Measurements from ENCODE around the gene P2RY2. TPM values are rescaled to one million over a fixed set of nuclear protein-coding genes. Genes with fewer than 3 reads are reported as not detected.

Gene P2RY2
- total RNA-seq, 1 experiment from 2014 or later, result 1.0 TPM

DNA sequence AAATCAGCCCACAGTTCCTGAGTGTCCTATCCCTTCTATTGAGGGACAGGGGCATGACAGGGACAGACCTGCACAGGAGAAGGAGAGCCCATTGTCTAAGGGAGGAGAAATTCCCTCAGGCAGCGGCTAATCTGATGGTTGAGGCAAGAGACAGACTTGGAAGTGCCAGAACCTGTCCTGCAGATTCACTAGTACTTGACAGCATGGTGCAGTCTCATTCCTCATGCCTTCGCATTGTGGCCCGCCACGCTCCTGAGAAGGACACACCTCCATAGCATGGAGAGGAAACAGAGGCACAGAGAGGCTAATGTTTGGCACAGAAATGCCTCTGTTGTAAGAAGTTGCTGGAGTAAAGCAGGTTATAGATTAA is 57.3 kb downstream of the P2RY2 start:
- intact Hi-C loops (cut with micrococcal nuclease), result no loop called here
- H3K27ac Mint-ChIP-seq (ENCODE audit: low read depth, unreplicated experiment), result no peak overlapping the region
- H3K27me3 Mint-ChIP-seq (ENCODE audit: insufficient read depth, unreplicated experiment), result no peaks in the 10 kb centered on the region
- CTCF ChIA-PET, result interaction anchor here (0.6 kb wide), 1 partner anchor 444 kb away, joined by 3 read pairs; no protein-coding TSS in a partner anchor
- no peaks in the 10 kb centered on the region for H3K4me1 Mint-ChIP-seq (ENCODE audit: insufficient read depth, unreplicated experiment)
- POLR2A ChIA-PET, result no interaction called here
- H3K9me3 Mint-ChIP-seq (ENCODE audit: unreplicated experiment), result no peaks in the 10 kb centered on the region
- H3K36me3 Mint-ChIP-seq (ENCODE audit: insufficient read depth, unreplicated experiment), result no peaks in the 10 kb centered on the region
- BruUV-seq (replicated peaks), result no TSS peak
- TF ChIP-seq, protein P1, sequence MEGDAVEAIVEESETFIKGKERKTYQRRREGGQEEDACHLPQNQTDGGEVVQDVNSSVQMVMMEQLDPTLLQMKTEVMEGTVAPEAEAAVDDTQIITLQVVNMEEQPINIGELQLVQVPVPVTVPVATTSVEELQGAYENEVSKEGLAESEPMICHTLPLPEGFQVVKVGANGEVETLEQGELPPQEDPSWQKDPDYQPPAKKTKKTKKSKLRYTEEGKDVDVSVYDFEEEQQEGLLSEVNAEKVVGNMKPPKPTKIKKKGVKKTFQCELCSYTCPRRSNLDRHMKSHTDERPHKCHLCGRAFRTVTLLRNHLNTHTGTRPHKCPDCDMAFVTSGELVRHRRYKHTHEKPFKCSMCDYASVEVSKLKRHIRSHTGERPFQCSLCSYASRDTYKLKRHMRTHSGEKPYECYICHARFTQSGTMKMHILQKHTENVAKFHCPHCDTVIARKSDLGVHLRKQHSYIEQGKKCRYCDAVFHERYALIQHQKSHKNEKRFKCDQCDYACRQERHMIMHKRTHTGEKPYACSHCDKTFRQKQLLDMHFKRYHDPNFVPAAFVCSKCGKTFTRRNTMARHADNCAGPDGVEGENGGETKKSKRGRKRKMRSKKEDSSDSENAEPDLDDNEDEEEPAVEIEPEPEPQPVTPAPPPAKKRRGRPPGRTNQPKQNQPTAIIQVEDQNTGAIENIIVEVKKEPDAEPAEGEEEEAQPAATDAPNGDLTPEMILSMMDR (IDR thresholded peaks at IDR 0.05; ENCODE audit: unreplicated experiment), result no peak
- no peak for DNase-seq (ENCODE audit: unreplicated experiment)
- no peak overlapping the region for H3K4me3 Mint-ChIP-seq (ENCODE audit: unreplicated experiment)

DNA sequence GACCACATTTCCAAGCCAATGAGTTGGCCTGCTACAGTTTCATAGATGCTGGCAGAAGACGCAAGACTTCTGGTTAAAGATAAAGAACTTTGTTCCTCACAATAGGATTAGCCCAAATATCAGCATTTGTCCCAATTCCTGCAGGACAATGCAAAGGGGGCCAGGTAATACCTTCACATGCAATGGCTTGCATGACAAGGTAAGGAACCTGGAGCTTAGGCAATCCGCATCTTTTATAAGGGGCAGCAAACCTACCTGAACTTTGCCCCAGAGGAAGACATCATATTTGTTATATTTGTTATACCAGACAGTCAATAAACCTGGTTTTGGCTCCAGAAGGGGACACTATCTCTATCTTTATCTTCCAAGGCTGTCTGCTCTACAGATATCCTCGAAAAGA is 59.4 kb downstream of the P2RY2 start:
- H3K4me1 Mint-ChIP-seq (ENCODE audit: insufficient read depth, unreplicated experiment), result no peaks in the 10 kb centered on the region
- no peaks in the 10 kb centered on the region for H3K9me3 Mint-ChIP-seq (ENCODE audit: unreplicated experiment)
- ChIA-PET POLR2A (no interaction called here), CTCF (interaction anchor here (0.7 kb wide), 1 partner anchor 15 kb away, joined by 3 read pairs; no protein-coding TSS in a partner anchor)
- no peak overlapping the region for H3K27ac Mint-ChIP-seq (ENCODE audit: low read depth, unreplicated experiment)
- no peaks in the 10 kb centered on the region for H3K27me3 Mint-ChIP-seq (ENCODE audit: insufficient read depth, unreplicated experiment)
- H3K36me3 Mint-ChIP-seq (ENCODE audit: insufficient read depth, unreplicated experiment), result no peaks in the 10 kb centered on the region
- intact Hi-C loops (cut with micrococcal nuclease), result no loop called here
- no peak overlapping the region for H3K4me3 Mint-ChIP-seq (ENCODE audit: unreplicated experiment)
- TF ChIP-seq, protein P1 (IDR thresholded peaks at IDR 0.05; ENCODE audit: unreplicated experiment), result no peak
- no TSS peak for BruUV-seq (replicated peaks)
- DNase-seq (ENCODE audit: unreplicated experiment), result no peak

DNA sequence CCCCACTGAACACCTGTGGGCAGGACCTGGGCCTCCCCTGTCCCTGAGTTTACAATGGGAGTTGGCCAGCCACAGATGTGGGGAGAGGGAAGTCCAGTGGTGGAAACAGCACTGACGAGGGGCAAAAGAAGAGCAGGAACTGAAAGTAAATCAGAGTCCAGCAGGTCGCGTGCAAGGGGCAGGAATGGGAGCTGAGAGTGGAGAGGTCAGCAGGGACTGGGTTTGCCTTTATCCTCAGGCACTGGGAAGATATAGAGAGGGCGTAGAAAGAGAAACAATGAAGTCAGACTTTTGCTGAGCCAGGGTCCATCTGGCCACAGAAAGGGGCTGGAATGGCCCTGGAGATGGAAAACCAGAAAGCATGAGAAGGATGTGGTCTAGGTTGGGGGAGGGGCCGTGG is 62.5 kb downstream of the P2RY2 start:
- POLR2A ChIA-PET, result no interaction called here
- Mint-ChIP-seq H3K36me3 (ENCODE audit: insufficient read depth, unreplicated experiment) (no peaks in the 10 kb centered on the region), H3K4me3 (ENCODE audit: unreplicated experiment) (no peak overlapping the region), H3K4me1 (ENCODE audit: insufficient read depth, unreplicated experiment) (no peaks in the 10 kb centered on the region), H3K9me3 (ENCODE audit: unreplicated experiment) (no peaks in the 10 kb centered on the region), H3K27ac (ENCODE audit: low read depth, unreplicated experiment) (no peak overlapping the region), H3K27me3 (ENCODE audit: insufficient read depth, unreplicated experiment) (no peaks in the 10 kb centered on the region)
- intact Hi-C loops (cut with micrococcal nuclease), result no loop called here
- CTCF ChIA-PET, result interaction anchor here (1.0 to 1.7 kb wide), 2 partner anchors 14 to 54 kb away, joined by 3 to 4 read pairs; no protein-coding TSS in a partner anchor
- no peak for DNase-seq (ENCODE audit: unreplicated experiment)
- TF ChIP-seq, protein P1 (IDR thresholded peaks at IDR 0.05; ENCODE audit: unreplicated experiment), result no peak
- no TSS peak for BruUV-seq (replicated peaks)

DNA sequence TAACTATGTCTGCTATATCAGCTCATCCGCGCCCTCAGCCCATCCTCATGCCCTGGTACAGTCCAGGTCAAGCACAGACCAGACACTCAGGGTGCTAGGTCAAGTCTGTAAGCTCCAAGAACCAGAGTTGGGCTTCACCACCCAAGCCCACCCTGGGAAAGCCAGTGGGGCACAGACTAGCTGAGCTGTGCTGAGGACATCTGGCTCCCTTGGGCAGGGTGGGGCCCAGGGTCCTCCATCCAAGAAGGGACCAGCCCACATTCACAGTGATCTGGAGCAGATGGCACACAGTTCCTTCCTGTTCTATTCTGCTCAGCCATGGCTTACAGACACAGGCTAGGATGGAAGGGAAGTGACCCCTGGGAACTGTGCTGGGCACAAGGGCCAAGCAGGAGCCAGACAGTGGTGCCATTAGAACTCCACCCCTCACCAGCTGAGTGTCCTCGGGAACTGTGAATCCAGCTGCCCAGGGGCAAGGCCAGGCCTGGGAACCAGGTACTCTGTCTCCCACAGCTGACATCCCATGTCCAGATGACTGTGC is 63.2 kb downstream of the P2RY2 start:
- no peak for DNase-seq (ENCODE audit: unreplicated experiment)
- H3K4me1 Mint-ChIP-seq (ENCODE audit: insufficient read depth, unreplicated experiment), result no peaks in the 10 kb centered on the region
- intact Hi-C loops (cut with micrococcal nuclease), result no loop called here
- H3K9me3 Mint-ChIP-seq (ENCODE audit: unreplicated experiment), result no peaks in the 10 kb centered on the region
- BruUV-seq (replicated peaks), result no TSS peak
- no peak overlapping the region for H3K4me3 Mint-ChIP-seq (ENCODE audit: unreplicated experiment)
- ChIA-PET POLR2A (no interaction called here), CTCF (interaction anchor here (0.6 to 1.7 kb wide), 4 partner anchors 9 to 383 kb away, joined by 3 to 4 read pairs (median 3); partner anchors contain the start of gene P2RY6)
- TF ChIP-seq, protein P1 (IDR thresholded peaks at IDR 0.05; ENCODE audit: unreplicated experiment), result no peak
- no peaks in the 10 kb centered on the region for H3K36me3 Mint-ChIP-seq (ENCODE audit: insufficient read depth, unreplicated experiment)
- no peak overlapping the region for H3K27ac Mint-ChIP-seq (ENCODE audit: low read depth, unreplicated experiment)
- H3K27me3 Mint-ChIP-seq (ENCODE audit: insufficient read depth, unreplicated experiment), result no peaks in the 10 kb centered on the region
